ENCODE results near the gene C5orf47.
"Not testable (repeated sequence)": the region's sequence is repeated elsewhere in the genome, so short reads cannot be mapped to it uniquely, and the experiment has no call there.

Gene C5orf47

DNA sequence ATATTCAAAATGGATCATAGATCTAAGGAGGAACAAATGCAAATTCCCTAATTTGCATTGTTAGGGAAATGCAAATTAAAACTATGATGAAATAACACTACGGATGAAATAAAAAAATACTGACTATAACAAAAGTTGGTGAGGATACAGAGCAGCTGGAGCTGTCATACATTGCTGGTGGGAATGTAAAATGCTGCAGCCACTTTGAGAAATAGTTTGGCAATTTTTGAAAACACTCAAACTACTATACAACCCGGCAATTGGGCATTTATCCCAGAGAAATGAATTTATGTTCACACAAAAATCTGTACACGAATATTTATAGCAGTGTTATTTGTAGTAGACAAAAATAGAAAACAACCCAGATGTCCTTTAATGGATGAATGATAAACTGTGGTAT is 22.5 kb downstream of the C5orf47 start:
- in situ Hi-C loops (cut with MboI; ENCODE audit: low pct_unique_long_range_greater_than_20kb, low sequenced_read_pairs): no loop called here
- DNase-seq: no peak

DNA sequence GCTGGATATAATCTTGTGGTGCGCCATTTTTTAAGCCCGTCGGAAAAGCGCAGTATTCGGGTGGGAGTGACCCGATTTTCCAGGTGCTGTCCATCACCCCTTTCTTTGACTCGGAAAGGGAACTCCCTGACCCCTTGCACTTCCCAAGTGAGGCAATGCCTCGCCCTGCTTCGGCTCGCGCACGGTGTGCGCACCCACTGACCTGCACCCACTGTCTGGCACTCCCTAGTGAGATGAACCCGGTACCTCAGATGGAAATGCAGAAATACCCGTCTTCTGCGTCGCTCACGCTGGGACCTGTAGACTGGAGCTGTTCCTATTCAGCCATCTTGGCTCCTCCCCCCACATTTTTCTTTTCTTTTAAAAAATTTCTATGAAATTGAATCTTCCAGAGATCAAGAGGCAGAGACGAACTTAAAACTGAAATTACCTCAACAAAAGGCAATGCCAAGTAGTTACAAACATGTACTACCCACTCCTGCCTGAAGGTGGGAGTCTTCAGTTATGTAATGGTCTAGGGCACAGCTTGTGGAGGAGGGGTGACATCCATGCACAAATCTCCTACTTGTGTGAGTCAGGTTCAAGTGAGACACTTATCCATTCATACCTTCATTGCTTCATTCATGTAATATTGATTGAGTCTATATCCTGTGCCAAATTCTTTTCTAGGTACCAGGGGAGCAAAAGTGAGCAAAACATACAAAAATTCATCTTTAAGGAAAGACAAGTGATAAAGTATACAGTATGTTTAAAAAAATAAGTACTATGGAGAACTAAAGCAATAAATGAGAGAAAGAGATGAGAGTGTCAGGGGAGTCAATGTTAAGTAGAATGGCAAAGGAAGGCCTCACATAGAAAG is 31.3 kb downstream of the C5orf47 start:
- in situ Hi-C loops (cut with MboI; ENCODE audit: low pct_unique_long_range_greater_than_20kb, low sequenced_read_pairs): not testable (repeated sequence)
- DNase-seq: peak; percentile 51

DNA sequence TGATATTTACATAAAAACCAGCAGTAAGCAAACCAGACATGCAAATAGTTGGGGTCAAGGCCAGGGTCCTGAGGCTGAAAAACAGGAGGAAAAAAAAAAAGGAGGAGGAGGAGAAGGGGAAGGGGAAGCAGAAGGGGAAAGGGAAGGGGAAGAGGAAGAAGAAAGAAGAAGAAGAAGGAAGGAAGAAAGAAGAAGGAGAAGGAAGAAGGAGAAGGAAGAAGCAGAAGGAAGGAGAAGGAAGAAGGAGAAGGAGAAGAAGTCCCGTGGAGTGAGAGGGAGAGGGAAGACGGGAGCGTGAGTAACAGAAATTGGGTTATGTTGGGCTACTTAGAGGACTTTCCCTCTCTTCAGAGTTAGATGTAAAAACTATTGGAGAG is 31.9 kb downstream of the C5orf47 start:
- in situ Hi-C loops (cut with MboI; ENCODE audit: low pct_unique_long_range_greater_than_20kb, low sequenced_read_pairs): no loop called here
- no peak for DNase-seq

- in situ Hi-C loops (cut with MboI; ENCODE audit: low pct_unique_long_range_greater_than_20kb, low sequenced_read_pairs): no loop called here
- DNase-seq: no peak
Measured at GRCh38 chr5:174022384-174023095, 33.6 kb downstream of the C5orf47 start.

DNA sequence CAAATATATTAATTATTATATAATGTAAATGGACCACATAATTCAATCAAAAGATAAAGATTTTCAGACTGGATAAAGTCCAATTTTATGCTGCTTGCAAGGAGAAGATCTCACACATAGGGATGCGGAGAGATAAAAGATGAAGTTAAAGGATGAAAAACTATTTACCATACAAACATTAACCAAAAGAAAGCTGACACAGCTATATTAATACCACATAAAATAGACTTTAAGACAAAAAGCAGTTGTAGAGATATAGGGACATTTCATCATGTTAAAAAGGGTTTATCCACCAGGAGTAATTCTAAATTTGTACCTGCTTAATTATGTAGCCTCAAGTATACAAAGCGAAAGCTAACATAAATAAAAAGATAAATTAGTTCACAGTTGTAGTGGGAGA is 41.3 kb downstream of the C5orf47 start:
- in situ Hi-C loops (cut with MboI; ENCODE audit: low pct_unique_long_range_greater_than_20kb, low sequenced_read_pairs): no loop called here
- no peak for DNase-seq

- in situ Hi-C loops (cut with MboI; ENCODE audit: low pct_unique_long_range_greater_than_20kb, low sequenced_read_pairs): no loop called here
- DNase-seq: no peak
Measured at GRCh38 chr5:174044466-174045254, 55.7 kb downstream of the C5orf47 start.

GRCh38 chr5:174045470-174046025 is 56.6 kb downstream of the C5orf47 start, which contains the start of gene NSG2:
TSS of gene NSG2 (plus strand) at chr5:174045706. CDS start at chr5:174046756, 1,050 bp downstream.
- in situ Hi-C loops (cut with MboI; ENCODE audit: low pct_unique_long_range_greater_than_20kb, low sequenced_read_pairs): no loop called here
- DNase-seq: peak; percentile 87

DNA sequence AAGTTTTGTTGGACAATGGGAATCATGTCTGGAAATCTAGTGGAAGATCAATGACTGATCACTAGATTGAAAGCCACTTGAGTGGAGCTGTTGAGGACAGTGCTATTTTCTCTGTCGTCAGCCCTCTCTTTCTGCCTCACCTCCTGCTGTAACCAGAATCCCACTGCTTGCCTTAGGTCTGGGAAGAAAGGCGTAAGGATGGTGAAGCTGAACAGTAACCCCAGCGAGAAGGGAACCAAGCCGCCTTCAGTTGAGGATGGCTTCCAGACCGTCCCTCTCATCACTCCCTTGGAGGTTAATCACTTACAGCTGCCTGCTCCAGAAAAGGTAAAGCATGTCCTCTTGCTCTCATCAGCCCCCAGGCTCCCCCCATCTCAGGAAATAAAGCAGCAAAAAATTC is 57.6 kb downstream of the C5orf47 start:
- no peak for DNase-seq
- in situ Hi-C loops (cut with MboI; ENCODE audit: low pct_unique_long_range_greater_than_20kb, low sequenced_read_pairs): no loop called here

DNA sequence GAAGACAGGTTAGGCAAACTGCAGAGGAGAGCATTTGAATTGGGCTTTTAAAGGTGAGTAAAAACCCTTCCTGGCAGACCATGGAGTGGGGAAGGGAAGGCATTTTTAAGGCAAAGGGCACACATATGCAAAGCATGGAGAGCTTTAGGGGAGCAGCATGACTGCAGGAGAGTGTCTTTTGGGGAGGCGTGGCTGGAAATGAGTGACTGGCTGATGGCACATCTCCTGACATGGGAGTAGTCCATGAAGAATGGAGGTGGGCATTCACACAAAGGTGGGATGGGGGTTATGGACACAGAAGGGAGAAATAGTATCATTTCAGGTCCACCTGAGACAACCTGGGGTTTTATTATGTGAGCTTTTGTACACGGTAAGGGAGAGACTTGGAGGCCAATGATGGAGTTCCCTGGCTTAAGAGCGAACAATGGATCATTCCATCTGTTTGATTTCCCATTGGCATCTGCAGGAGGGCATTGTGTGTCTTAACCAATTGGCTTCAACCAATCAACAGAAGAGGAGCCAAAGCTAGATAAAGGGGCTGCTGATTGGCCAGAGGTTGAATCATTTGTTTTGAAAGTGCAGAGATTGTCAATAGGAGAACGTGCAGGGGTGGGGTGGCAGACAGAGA is 58.6 kb downstream of the C5orf47 start:
- DNase-seq: no peak
- in situ Hi-C loops (cut with MboI; ENCODE audit: low pct_unique_long_range_greater_than_20kb, low sequenced_read_pairs): no loop called here

- no peak for DNase-seq
- in situ Hi-C loops (cut with MboI; ENCODE audit: low pct_unique_long_range_greater_than_20kb, low sequenced_read_pairs): no loop called here
Measured at GRCh38 chr5:174052636-174053035, 63.7 kb downstream of the C5orf47 start.

DNA sequence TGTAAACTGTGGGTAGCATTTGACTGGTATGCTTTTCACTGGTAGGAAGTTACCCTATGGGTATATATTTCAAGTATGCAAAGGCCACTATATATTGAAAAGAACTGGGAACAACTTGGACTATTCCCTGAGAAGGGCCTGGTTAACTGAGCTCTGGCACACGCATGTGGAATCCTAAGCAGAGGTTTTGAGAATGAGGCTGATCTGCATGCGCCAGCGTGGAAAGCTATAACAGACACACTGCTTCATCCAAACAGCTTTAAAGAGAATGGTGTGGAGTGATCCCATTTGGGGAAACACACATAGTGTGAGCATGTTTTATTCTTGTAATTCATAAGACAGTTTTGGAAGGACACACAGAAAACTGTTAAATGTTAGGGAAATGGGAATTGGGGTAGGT is 64.9 kb downstream of the C5orf47 start:
- no peak for DNase-seq
- in situ Hi-C loops (cut with MboI; ENCODE audit: low pct_unique_long_range_greater_than_20kb, low sequenced_read_pairs): no loop called here

Measured in KBM-7 (cell line).